Measurements from ENCODE around the gene UBL7.
A peak's percentile ranks its signal among the peaks of the same experiment; 100 is the strongest.

Gene UBL7

GRCh38 chr15:74441248-74441941 is 19.6 kb downstream of the UBL7 start:
- no peak for DNase-seq (ENCODE audit: low read depth, low spot score)

- DNase-seq (ENCODE audit: low read depth, low spot score), result peak; percentile 61
Observed at GRCh38 chr15:74438721-74439316, 22.1 kb downstream of the UBL7 start.

GRCh38 chr15:74438206-74438605 is 22.8 kb downstream of the UBL7 start:
- DNase-seq (ENCODE audit: low read depth, low spot score), result no peak

- no peak for DNase-seq (ENCODE audit: low read depth, low spot score)
Observed at GRCh38 chr15:74434263-74435136, 26.5 kb downstream of the UBL7 start.

GRCh38 chr15:74433592-74434262 is 27.2 kb downstream of the UBL7 start, which contains the start of gene SEMA7A:
TSS of gene SEMA7A (minus strand) at chr15:74433958. CDS start at chr15:74433918, 40 bp downstream.
- peak; percentile 57 for DNase-seq (ENCODE audit: low read depth, low spot score)

- no peak for DNase-seq (ENCODE audit: low read depth, low spot score)
Observed at GRCh38 chr15:74432968-74433591, 27.9 kb downstream of the UBL7 start.

GRCh38 chr15:74432271-74432967 is 28.5 kb downstream of the UBL7 start:
- DNase-seq (ENCODE audit: low read depth, low spot score), result no peak

- DNase-seq (ENCODE audit: low read depth, low spot score), result no peak
Observed at GRCh38 chr15:74431645-74432044, 29.3 kb downstream of the UBL7 start.

- DNase-seq (ENCODE audit: low read depth, low spot score), result no peak
Observed at GRCh38 chr15:74431116-74431515, 29.8 kb downstream of the UBL7 start.

GRCh38 chr15:74430510-74430951 is 30.4 kb downstream of the UBL7 start:
- no peak for DNase-seq (ENCODE audit: low read depth, low spot score)

- no peak for DNase-seq (ENCODE audit: low read depth, low spot score)
Observed at GRCh38 chr15:74429781-74430400, 31.1 kb downstream of the UBL7 start.

GRCh38 chr15:74428970-74429780 is 31.8 kb downstream of the UBL7 start:
- no peak for DNase-seq (ENCODE audit: low read depth, low spot score)

- no peak for DNase-seq (ENCODE audit: low read depth, low spot score)
Observed at GRCh38 chr15:74428442-74428787, 32.5 kb downstream of the UBL7 start.

GRCh38 chr15:74427607-74428441 is 33.1 kb downstream of the UBL7 start:
- no peak for DNase-seq (ENCODE audit: low read depth, low spot score)

- DNase-seq (ENCODE audit: low read depth, low spot score), result no peak
Observed at GRCh38 chr15:74426404-74427281, 34.3 kb downstream of the UBL7 start.

- no peak for DNase-seq (ENCODE audit: low read depth, low spot score)
Observed at GRCh38 chr15:74425630-74426029, 35.3 kb downstream of the UBL7 start.

- DNase-seq (ENCODE audit: low read depth, low spot score), result no peak
Observed at GRCh38 chr15:74424901-74425528, 35.9 kb downstream of the UBL7 start.

Data from activated naive CD8-positive, alpha-beta T cell treated with anti-CD3 and anti-CD28 coated beads, Interleukin-2, amount 50 U/mL, for 16 hours (primary cell).